ENCODE data around the gene EXD2. TPM values are rescaled to one million over a fixed set of nuclear protein-coding genes. Genes with fewer than 3 reads are reported as not detected.

EXD2 gene, protein sequence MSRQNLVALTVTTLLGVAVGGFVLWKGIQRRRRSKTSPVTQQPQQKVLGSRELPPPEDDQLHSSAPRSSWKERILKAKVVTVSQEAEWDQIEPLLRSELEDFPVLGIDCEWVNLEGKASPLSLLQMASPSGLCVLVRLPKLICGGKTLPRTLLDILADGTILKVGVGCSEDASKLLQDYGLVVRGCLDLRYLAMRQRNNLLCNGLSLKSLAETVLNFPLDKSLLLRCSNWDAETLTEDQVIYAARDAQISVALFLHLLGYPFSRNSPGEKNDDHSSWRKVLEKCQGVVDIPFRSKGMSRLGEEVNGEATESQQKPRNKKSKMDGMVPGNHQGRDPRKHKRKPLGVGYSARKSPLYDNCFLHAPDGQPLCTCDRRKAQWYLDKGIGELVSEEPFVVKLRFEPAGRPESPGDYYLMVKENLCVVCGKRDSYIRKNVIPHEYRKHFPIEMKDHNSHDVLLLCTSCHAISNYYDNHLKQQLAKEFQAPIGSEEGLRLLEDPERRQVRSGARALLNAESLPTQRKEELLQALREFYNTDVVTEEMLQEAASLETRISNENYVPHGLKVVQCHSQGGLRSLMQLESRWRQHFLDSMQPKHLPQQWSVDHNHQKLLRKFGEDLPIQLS
- total RNA-seq (ENCODE audit: low replicate concordance) = 10.8 and 12.1 TPM in 2 replicates

DNA sequence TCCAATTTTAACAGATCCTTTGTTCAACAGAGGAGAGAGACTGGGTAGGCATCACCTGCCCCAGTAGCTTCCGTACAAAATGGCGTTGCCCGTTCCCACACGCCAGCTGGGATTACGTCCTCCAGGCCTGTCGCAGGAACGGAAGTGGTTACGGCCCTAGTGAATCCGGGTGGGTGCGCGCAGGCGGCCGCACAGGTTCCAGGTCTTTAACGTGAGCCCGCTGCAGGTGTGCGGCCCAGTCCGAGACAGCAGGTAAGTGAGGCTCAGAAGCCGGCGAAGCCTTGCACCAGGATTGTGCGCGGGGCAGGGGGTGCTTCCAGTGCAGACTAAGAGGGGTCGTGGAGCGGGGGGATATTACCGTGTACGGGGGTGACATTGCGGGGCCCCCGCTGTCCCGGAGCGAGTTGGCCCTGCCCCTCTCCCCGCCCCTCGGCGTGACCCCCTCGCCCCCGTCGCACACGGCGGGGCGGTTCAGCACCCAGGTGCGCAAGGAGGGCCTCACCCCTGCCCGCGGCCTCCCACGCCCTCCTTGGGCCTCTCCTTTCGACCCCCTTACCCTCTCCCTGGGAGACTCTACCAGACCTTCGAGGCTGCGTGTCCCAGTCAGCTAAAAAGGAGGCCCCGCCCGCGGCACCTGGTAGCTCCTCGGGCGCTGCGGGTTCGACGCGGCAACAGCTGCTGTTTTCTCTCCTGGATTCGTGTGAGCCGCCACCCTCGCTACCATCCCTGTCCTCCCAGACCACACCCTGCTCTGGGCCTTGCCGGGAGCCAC lies at the start of gene EXD2:
Gene EXD2 (plus strand): TSS at position 159 of the 772 bp plus-strand sequence. CDS start 17,973 bp downstream, outside the sequence.
- peak within 1 kb of the TSS; percentile 90 for H3K4me3 ChIP-seq (ENCODE audit: low read depth, low read length)
- TF ChIP-seq, protein P1, sequence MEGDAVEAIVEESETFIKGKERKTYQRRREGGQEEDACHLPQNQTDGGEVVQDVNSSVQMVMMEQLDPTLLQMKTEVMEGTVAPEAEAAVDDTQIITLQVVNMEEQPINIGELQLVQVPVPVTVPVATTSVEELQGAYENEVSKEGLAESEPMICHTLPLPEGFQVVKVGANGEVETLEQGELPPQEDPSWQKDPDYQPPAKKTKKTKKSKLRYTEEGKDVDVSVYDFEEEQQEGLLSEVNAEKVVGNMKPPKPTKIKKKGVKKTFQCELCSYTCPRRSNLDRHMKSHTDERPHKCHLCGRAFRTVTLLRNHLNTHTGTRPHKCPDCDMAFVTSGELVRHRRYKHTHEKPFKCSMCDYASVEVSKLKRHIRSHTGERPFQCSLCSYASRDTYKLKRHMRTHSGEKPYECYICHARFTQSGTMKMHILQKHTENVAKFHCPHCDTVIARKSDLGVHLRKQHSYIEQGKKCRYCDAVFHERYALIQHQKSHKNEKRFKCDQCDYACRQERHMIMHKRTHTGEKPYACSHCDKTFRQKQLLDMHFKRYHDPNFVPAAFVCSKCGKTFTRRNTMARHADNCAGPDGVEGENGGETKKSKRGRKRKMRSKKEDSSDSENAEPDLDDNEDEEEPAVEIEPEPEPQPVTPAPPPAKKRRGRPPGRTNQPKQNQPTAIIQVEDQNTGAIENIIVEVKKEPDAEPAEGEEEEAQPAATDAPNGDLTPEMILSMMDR (IDR thresholded peaks at IDR 0.05; ENCODE audit: insufficient read depth, low read length) = no peak
- DNase-seq (ENCODE audit: low read depth) = peak; percentile 71

DNA sequence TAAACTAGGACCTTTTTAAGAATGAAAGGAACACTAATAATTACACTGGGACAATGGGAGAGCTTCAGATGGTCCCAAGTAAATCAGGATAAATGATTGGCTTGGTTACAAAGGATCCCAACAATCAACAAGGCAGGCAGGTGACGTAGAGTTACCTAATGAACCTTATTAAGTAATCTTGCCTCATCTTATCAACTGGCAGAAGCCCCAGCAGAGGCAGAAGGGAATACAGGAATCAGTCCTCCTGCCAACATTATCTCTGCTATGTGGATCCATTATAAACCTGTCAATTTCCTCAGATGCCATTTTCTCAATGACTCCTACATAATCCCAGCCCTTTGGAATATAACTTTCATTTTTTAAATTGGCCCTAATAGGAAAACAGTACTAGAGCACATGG lies 49.7 kb upstream of the EXD2 start:
- no peak for DNase-seq (ENCODE audit: low read depth)
- TF ChIP-seq, protein P1 (IDR thresholded peaks at IDR 0.05; ENCODE audit: insufficient read depth, low read length) = no peak

DNA sequence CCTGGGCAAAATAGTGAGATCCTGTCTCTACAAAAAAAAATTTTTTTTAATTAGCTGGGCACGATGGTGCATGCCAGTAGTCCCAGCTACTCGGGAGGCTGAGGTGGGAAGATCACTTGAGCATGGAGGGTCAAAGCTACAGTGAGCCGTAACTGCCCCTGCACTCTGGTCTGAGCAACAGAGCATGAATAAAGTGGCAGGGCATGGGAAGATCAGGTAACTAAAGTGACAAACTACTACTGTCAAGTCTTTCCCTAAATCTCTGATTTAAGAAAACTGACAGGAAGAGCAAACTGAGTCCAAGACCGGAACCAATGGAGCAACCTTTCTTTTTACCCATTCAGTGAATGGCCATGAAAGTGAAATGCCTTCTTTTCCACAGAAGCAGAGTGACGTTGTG lies 49.2 kb upstream of the EXD2 start:
- no peak for DNase-seq (ENCODE audit: low read depth)
- no peak overlapping the region for H3K4me3 ChIP-seq (ENCODE audit: low read depth, low read length)
- TF ChIP-seq, protein P1 (IDR thresholded peaks at IDR 0.05; ENCODE audit: insufficient read depth, low read length) = no peak

More for the DNA sequence above, 49.7 kb upstream of the EXD2 start:
- H3K4me3 ChIP-seq (ENCODE audit: low read depth, low read length) = no peak overlapping the region

DNA sequence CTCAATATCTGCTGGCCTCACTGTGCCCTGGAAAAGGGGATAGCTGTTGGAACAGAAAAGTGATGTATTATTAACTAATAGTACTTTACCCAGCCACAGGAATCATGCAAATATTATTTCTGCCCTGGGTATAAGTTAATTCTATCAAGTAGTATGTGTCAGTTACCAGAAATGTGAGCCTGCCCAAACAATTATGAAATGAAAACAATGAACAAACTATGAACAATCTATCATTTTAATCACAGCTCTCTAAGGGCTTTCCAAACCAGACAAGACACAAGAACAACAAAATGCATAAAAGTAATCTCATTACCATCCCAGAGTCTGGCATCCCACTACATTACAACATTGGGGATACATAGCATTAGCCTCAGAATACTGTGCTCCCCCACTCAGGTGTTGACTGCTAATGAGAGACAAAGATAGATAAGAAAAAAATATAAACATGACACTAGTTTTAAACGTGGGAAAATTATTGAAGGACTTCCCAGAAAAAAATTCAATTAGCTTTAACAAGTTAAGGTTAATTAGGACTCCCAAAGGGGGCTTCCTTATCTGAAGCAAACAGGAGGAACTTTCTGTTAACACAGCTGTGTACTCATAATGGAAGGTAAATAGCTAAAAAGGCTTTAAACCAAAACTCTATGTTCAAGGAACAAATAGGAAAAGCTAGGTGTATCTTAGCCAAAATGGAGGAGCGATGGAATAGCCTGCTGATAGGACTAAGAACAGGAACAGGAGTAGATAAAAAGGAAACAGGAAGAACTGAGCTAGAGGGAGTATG lies 41.6 kb upstream of the EXD2 start:
- TF ChIP-seq, protein P1 (IDR thresholded peaks at IDR 0.05; ENCODE audit: insufficient read depth, low read length) = no peak
- H3K4me3 ChIP-seq (ENCODE audit: low read depth, low read length) = no peak overlapping the region
- peak; percentile 38 for DNase-seq (ENCODE audit: low read depth)

DNA sequence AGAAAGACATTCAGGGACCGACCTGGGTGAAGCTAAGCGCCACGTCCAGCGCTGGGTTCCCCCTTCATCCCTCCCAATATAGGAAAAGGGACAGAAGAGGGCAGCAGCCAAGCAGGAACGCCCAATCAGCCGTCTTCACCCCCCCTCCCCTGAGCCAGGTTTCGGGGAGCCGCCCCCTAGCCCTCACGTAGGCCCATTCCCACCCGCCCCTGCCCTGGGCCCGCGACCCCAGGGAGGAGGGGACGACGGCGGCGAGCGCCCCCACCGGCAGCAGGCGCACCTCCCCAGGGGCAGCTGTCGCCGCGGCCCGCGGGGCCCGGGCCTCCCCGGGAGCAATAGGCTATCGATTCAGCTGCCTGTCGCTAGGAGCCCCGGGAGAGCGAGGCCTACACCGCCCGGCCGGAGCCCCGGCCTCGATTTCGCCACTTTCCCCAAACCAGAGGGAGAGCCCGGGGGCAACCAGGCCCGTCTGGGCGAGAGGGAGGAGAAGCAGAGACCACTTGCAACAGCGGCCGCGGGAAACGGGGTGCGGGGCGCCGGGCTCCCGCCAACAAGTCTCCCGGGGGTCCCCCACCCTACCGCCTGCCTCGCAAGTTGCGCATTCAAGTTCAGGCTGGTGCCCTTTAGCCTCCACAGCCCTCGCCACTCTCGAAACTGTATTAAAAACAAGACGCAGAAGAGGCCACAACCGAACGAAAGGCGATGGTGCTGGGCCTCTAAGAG lies 39.7 kb upstream of the EXD2 start:
- peak; percentile 52 for DNase-seq (ENCODE audit: low read depth)
- TF ChIP-seq, protein P1 (IDR thresholded peaks at IDR 0.05; ENCODE audit: insufficient read depth, low read length) = peak; percentile 36
- H3K4me3 ChIP-seq (ENCODE audit: low read depth, low read length) = peak overlapping the region; percentile 90
